MV-4-11 (cell line): ENCODE results near the gene CABP1.
A peak's percentile ranks its signal among the peaks of the same experiment; 100 is the strongest.

Source experiments
- DNase-seq: peaks from one replicate; lab custom pipeline; 2025; lab: John Stamatoyannopoulos, UW

Gene CABP1

DNA sequence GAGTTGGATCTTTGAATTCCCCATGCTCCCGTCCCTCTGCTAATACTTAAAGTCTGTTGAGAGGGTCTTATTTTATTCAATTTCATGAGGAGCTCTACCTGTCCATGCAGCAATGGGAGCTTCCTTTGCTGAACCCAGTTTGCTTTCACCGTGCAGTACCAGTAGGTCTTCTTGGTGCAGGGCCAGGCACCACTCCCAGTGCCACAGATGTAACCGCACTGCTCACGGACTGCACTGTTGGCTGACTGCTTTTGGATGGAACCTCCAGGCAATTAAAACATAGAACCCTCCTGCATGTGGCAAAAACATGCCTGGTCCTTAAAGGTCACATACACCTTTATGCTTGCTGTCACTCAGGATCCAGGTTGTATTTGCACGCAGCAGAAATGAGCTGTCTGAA lies 9.3 kb upstream of the CABP1 start:
- DNase-seq = no peak

GRCh38 chr12:120640861-120641833 lies 721 bp downstream of the CABP1 start:
- peak; percentile 22 for DNase-seq

DNA sequence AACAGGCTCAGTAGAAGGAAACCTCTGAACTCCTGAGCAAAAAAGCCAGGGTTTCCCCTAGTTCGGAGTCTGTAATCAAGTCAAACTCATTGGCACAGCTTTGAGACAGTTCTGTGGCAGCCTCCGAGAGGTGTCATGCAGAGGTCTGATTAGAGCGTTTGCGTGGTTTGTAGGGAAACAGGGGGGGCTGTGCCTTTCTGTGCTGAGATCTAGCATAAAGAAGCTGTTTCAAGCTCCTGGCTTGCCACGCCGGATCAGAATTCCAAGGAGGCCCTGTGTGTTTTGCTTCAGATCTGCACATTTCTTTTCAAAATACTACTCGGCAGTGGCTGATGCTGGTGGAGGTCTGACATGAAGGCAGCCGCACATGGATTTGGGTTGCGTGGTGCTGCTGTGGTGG lies 1.7 kb downstream of the CABP1 start:
- DNase-seq = no peak

- DNase-seq = no peak
These were observed 2.4 kb downstream of the CABP1 start for GRCh38 chr12:120642826-120643225.

- DNase-seq = no peak
These were observed 3.1 kb downstream of the CABP1 start for GRCh38 chr12:120643574-120643973.

- DNase-seq = no peak
These were observed 5.6 kb downstream of the CABP1 start for GRCh38 chr12:120646044-120646443.

DNA sequence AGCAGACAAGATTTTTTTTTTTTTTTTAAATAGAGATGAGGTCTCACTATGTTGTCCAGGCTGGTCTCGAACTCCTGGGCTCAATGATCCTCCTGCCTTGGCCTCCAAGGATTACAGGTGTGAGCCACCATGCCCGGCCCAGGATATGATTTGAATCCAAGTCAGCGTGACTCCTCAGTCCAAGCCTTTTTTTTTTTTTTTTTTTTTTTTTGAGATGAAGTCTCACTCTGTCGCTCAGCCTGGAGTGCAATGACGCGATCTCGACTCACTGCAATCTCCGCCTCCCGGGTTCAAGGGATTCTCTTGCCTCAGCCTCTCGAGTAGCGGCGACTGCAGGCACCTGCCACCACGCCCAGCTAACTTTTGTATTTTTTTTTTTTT lies 6.9 kb downstream of the CABP1 start:
- no peak for DNase-seq

DNA sequence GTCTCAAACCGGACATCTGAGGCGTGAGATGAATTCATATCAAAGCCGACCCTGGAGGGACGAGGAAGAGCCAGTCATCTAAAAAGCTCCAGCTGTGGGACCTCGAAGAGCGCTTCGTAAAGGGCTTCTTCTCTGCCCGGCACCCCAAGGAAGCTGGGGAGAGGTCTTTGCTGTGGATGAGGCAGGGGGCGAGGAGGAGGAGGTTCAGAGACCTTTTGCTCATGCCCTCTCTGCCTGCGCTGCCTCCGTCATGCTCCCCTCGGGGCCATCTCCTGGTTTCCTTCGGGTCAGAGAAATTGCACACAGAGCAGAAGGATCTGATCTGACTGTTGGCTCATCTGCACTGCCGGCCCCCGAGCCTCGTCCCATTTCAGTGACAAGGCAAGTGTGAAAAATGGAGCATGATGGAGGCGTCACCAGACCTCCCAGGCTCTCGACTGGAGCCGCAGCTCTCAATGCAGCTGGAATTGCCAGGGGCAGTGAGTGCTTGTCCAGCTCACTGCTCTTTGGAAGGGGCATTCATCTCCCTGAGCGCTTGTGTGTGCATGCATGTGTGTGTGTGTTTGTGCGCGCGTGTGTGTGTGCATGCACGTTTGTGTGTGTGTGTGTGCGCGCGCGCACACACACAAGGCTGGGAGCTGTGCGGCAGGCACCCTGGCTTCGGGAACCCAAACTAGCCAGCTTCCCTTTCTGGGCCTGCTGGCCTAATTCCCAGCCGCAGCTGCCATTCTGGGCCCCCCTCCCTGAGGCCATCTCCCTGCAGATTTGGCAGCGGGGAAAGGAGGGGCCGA lies 9.2 kb downstream of the CABP1 start:
- DNase-seq = peak; percentile 48

DNA sequence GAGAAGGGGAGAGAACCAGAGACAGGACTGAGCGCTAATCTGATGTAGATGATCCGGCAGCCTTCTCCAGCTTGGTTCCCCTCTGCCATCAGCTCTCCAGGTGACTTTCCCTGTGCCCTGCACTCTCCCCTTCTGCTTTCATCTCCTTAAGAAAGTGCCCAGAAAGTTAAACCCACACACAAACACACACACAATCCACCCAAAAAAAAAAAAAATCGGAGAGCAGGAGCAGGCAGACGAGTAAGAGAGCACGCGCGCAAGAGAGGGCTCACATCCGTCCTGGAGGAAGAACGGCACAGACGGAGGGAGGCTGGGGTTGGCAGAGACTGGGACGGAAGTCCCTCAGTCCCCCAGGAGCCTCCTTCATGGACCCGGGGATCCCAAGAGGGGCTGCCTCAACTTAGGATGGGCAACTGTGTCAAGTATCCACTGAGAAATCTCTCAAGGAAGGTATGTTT lies 9.8 kb downstream of the CABP1 start:
- no peak for DNase-seq

DNA sequence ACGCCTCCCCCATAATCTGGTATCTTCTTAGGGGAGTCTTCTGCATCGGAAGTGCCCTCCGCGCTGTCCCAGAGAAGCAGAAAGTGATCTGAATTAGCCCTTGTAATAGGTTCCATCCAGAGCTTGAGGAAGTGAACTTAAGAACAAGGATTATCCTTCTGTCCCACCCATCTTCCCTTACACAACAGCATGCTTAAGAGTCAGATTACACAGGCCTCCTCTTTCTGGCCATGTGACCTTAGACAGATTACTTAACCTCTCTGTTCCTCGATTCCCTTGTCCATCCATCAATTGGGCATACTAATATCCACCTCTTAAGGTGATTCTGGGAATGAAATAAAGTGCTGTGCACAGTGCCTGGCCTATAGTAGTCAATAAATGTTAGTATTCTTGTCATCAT lies 11.4 kb downstream of the CABP1 start:
- DNase-seq = peak; percentile 93

DNA sequence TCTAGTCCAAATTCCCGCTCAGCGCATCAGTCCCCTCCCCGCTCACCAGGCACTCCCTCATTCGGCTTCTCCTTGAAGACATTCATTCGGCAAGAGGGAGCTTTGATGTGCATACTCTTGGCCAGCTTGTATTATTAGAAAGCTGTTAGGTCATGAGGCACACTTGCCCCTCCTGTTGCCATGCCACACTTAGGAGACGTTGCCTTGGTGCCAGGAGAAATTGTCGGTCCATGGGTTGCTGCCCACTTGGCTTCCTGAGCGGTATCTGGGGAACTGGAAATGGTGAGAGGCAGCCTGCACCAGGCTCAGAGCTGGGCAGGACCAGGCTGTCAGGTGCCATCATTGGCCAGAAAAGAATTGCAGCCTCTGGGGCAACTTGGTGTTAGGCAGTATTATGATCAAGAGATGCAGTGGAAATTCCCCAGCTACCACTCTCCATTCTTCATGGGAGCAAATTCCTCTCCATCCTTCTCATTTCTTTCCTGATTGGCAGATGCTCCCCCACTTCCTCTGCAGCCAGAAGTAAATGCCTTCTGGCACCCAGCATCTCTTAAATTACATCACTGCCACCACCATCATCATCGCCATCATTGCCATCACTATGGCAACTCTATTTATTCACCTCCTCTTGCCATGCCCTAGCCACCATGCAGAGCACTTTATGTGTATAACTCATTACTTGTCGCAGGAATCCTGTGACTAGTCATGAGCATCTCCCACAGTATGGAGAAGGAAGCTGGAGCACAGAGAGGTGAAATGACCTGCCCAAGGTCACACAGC lies 12.4 kb downstream of the CABP1 start:
- DNase-seq = no peak

GRCh38 chr12:120653611-120654010 lies 13.2 kb downstream of the CABP1 start:
- no peak for DNase-seq

GRCh38 chr12:120654656-120655055 lies 14.2 kb downstream of the CABP1 start:
- DNase-seq = no peak

- DNase-seq = no peak
These were observed 15.6 kb downstream of the CABP1 start for GRCh38 chr12:120656008-120656407.

- no peak for DNase-seq
These were observed 18.1 kb downstream of the CABP1 start for GRCh38 chr12:120658286-120659150.

DNA sequence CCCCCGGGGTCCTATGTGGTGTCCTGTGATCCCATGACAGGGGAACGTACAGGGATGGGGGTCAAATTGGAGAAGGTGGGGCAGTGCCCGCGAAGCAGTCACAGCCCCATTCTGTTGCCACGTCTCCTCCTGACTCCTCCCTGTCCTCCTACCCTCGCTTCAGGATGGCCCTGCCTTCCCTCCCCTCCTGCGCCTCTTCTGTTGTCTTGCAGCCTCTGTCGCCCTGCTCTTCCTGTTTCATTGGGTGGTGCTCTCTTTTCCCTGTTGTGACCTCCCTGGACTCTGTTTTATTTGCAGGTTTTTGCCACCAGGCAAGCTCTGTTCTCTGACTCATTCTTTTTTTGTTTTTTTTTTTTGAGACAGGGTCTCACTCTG lies 18.7 kb downstream of the CABP1 start:
- DNase-seq = no peak

DNA sequence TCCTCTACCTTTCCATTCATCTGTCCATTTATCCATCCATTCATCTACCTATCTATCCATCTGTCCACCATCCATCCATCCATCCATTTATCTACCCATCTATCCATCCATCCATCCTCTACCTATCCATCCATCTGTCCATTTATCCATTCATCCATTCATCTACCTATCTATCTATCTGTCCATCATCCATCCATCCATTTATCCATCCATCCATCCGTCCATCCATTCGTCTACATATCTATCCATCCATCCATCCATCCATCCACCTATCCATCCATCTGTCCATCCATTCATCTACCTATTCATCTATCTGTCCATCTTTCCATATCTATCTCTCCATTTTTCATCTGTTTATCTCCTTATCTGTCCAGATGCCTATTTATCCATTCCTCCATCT lies 21.0 kb downstream of the CABP1 start:
- DNase-seq = no peak

GRCh38 chr12:120662879-120663278 lies 22.5 kb downstream of the CABP1 start:
- DNase-seq = peak; percentile 49

- DNase-seq = no peak
These were observed 23.3 kb downstream of the CABP1 start for GRCh38 chr12:120663741-120664140.

GRCh38 chr12:120666571-120667390 lies 26.4 kb downstream of the CABP1 start:
- no peak for DNase-seq
